Panc1 (cell line): Measurements from ENCODE around the gene AP3B2.

ENCODE experiments used
- CTCF ChIP-seq: fragments of 450-650 bp; IDR thresholded peaks from 2 replicates; pipeline ENCODE4 v1.5.1; 2017; ENCODE audit warnings: mild to moderate bottlenecking
- REST ChIP-seq, 2 experiments: IDR thresholded peaks; 2 replicates each; pipeline ENCODE4 v1.6.1; 2011 to 2012; ENCODE audit warnings: low read depth in 2 of 2, control low read depth in 1 of 2, low read length in 1 of 2, mild to moderate bottlenecking in 1 of 2, moderate library complexity in 1 of 2; ENCODE audit not compliant: insufficient read depth in 1 of 2

DNA sequence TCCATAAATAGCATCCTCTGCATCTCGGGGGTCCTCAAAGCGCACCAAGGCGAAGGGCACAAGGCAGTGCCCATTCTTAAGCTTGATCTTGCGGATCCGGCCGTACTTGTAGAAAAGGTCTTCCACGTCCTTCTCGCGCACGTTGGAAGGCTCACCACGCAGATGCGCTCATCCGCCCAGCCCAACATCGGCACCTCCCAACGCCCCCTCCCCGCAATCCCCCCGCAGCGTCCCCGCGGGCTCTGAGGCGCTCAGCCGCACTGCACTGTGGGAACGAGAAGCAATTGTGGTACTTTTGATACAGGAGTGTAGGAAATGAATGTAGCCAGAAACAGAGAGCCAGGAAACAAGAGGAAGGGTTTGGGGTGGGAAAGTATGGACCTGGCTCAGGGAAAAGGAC, 17.5 kb downstream of the AP3B2 start:
- TF ChIP-seq CTCF (no peak), REST (IDR thresholded peaks at IDR 0.05; ENCODE audit: insufficient read depth in 1 of 2, low read depth in 2 of 2, low read length in 1 of 2) (no peak)
